Measurements from ENCODE around the gene KRT17. TPM values are rescaled to one million over a fixed set of nuclear protein-coding genes. Genes with fewer than 3 reads are reported as not detected.

Gene KRT17
- total RNA-seq, 2 experiments from 2014 or later = not detected

GRCh38 chr17:41660221-41660711 is 35.9 kb upstream of the KRT17 start:
- Mint-ChIP-seq H3K27ac (no peak overlapping the region), H3K4me3 (no peak overlapping the region), H3K27me3 (ENCODE audit: low read depth) (no peaks in the 10 kb centered on the region), H3K9me3 (no peaks in the 10 kb centered on the region), H3K36me3 (ENCODE audit: low read depth) (no peaks in the 10 kb centered on the region), H3K4me1 (ENCODE audit: low read depth) (peaks cover 4% of the 10 kb centered on the region)
- CTCF ChIA-PET = interaction anchor here (1.1 to 12.2 kb wide), 3 partner anchors 11 to 338 kb away, joined by 3 to 295 read pairs (median 114); no protein-coding TSS in a partner anchor
- intact Hi-C loops (cut with micrococcal nuclease) = loop anchor here (5.0 to 10.0 kb wide), 2 partner anchors 173 to 1335 kb away; partner anchors contain the start of gene KRT36
- no peak for DNase-seq

GRCh38 chr17:41659427-41660212 is 35.2 kb upstream of the KRT17 start:
- intact Hi-C loops (cut with micrococcal nuclease) = loop anchor here (5.0 to 10.0 kb wide), 2 partner anchors 172 to 1335 kb away; partner anchors contain the start of gene KRT36
- H3K27me3 Mint-ChIP-seq (ENCODE audit: low read depth) = no peaks in the 10 kb centered on the region

GRCh38 chr17:41658846-41659245 is 34.5 kb upstream of the KRT17 start:
- CTCF ChIA-PET = interaction anchor here (1.1 kb wide), 1 partner anchor 11 kb away, joined by 6 read pairs; no protein-coding TSS in a partner anchor
- Mint-ChIP-seq H3K27ac (no peak overlapping the region), H3K4me3 (no peak overlapping the region), H3K4me1 (ENCODE audit: low read depth) (no peaks in the 10 kb centered on the region), H3K36me3 (ENCODE audit: low read depth) (no peaks in the 10 kb centered on the region), H3K9me3 (no peaks in the 10 kb centered on the region), H3K27me3 (ENCODE audit: low read depth) (no peaks in the 10 kb centered on the region)
- intact Hi-C loops (cut with micrococcal nuclease) = no loop called here
- DNase-seq = no peak

More at GRCh38 chr17:41659427-41660212, 35.2 kb upstream of the KRT17 start:
- no peak overlapping the region for H3K27ac Mint-ChIP-seq
- no peaks in the 10 kb centered on the region for H3K4me1 Mint-ChIP-seq (ENCODE audit: low read depth)
- CTCF ChIA-PET = interaction anchor here (1.1 to 12.2 kb wide), 3 partner anchors 11 to 337 kb away, joined by 3 to 295 read pairs (median 114); no protein-coding TSS in a partner anchor
- H3K36me3 Mint-ChIP-seq (ENCODE audit: low read depth) = no peaks in the 10 kb centered on the region
- no peak for DNase-seq
- no peak overlapping the region for H3K4me3 Mint-ChIP-seq
- H3K9me3 Mint-ChIP-seq = no peaks in the 10 kb centered on the region

GRCh38 chr17:41657936-41658335 is 33.6 kb upstream of the KRT17 start:
- CTCF ChIA-PET = interaction anchor here (1.1 kb wide), 1 partner anchor 10 kb away, joined by 6 read pairs; no protein-coding TSS in a partner anchor
- H3K27me3 Mint-ChIP-seq (ENCODE audit: low read depth) = no peaks in the 10 kb centered on the region
- DNase-seq = no peak
- no peaks in the 10 kb centered on the region for H3K4me1 Mint-ChIP-seq (ENCODE audit: low read depth)
- no peak overlapping the region for H3K27ac Mint-ChIP-seq
- no peak overlapping the region for H3K4me3 Mint-ChIP-seq
- intact Hi-C loops (cut with micrococcal nuclease) = no loop called here
- H3K36me3 Mint-ChIP-seq (ENCODE audit: low read depth) = no peaks in the 10 kb centered on the region
- H3K9me3 Mint-ChIP-seq = no peaks in the 10 kb centered on the region

- CTCF ChIA-PET = no interaction called here
- intact Hi-C loops (cut with micrococcal nuclease) = no loop called here
- Mint-ChIP-seq H3K4me1 (ENCODE audit: low read depth) (no peaks in the 10 kb centered on the region), H3K36me3 (ENCODE audit: low read depth) (no peaks in the 10 kb centered on the region), H3K4me3 (no peak overlapping the region), H3K27ac (no peak overlapping the region), H3K27me3 (ENCODE audit: low read depth) (no peaks in the 10 kb centered on the region), H3K9me3 (no peaks in the 10 kb centered on the region)
- no peak for DNase-seq
These were observed 32.9 kb upstream of the KRT17 start for GRCh38 chr17:41657176-41657754.

- intact Hi-C loops (cut with micrococcal nuclease) = no loop called here
- Mint-ChIP-seq H3K4me3 (no peak overlapping the region), H3K27ac (no peak overlapping the region)
These were observed 32.1 kb upstream of the KRT17 start for GRCh38 chr17:41656249-41657023.

GRCh38 chr17:41655611-41656111 is 31.3 kb upstream of the KRT17 start:
- DNase-seq = no peak
- H3K36me3 Mint-ChIP-seq (ENCODE audit: low read depth) = no peaks in the 10 kb centered on the region
- no peaks in the 10 kb centered on the region for H3K4me1 Mint-ChIP-seq (ENCODE audit: low read depth)
- H3K27me3 Mint-ChIP-seq (ENCODE audit: low read depth) = no peaks in the 10 kb centered on the region
- no peak overlapping the region for H3K27ac Mint-ChIP-seq
- no peak overlapping the region for H3K4me3 Mint-ChIP-seq
- no peaks in the 10 kb centered on the region for H3K9me3 Mint-ChIP-seq
- CTCF ChIA-PET = no interaction called here
- intact Hi-C loops (cut with micrococcal nuclease) = no loop called here

More at GRCh38 chr17:41656249-41657023, 32.1 kb upstream of the KRT17 start:
- Mint-ChIP-seq H3K4me1 (ENCODE audit: low read depth) (no peaks in the 10 kb centered on the region), H3K36me3 (ENCODE audit: low read depth) (no peaks in the 10 kb centered on the region), H3K9me3 (no peaks in the 10 kb centered on the region), H3K27me3 (ENCODE audit: low read depth) (no peaks in the 10 kb centered on the region)
- no peak for DNase-seq
- CTCF ChIA-PET = no interaction called here

- Mint-ChIP-seq H3K9me3 (no peaks in the 10 kb centered on the region), H3K27me3 (ENCODE audit: low read depth) (no peaks in the 10 kb centered on the region), H3K4me1 (ENCODE audit: low read depth) (no peaks in the 10 kb centered on the region), H3K36me3 (ENCODE audit: low read depth) (no peaks in the 10 kb centered on the region), H3K4me3 (no peak overlapping the region), H3K27ac (no peak overlapping the region)
- no peak for DNase-seq
- intact Hi-C loops (cut with micrococcal nuclease) = no loop called here
- CTCF ChIA-PET = interaction anchor here (2.5 to 11.3 kb wide), 2 partner anchors 11 to 106 kb away, joined by 10 to 295 read pairs; no protein-coding TSS in a partner anchor
These were observed 30.6 kb upstream of the KRT17 start for GRCh38 chr17:41654678-41655607.

- H3K9me3 Mint-ChIP-seq = no peaks in the 10 kb centered on the region
These were observed 29.7 kb upstream of the KRT17 start for GRCh38 chr17:41653892-41654677.

GRCh38 chr17:41653421-41653820 is 29.0 kb upstream of the KRT17 start:
- intact Hi-C loops (cut with micrococcal nuclease) = no loop called here
- no peak overlapping the region for H3K27ac Mint-ChIP-seq

More at GRCh38 chr17:41653892-41654677, 29.7 kb upstream of the KRT17 start:
- CTCF ChIA-PET = interaction anchor here (1.0 to 11.3 kb wide), 3 partner anchors 11 to 105 kb away, joined by 3 to 295 read pairs (median 10); no protein-coding TSS in a partner anchor
- intact Hi-C loops (cut with micrococcal nuclease) = no loop called here
- Mint-ChIP-seq H3K27ac (no peak overlapping the region), H3K36me3 (ENCODE audit: low read depth) (no peaks in the 10 kb centered on the region), H3K27me3 (ENCODE audit: low read depth) (no peaks in the 10 kb centered on the region), H3K4me3 (no peak overlapping the region), H3K4me1 (ENCODE audit: low read depth) (no peaks in the 10 kb centered on the region)
- DNase-seq = no peak

More at GRCh38 chr17:41653421-41653820, 29.0 kb upstream of the KRT17 start:
- no peak for DNase-seq
- H3K4me1 Mint-ChIP-seq (ENCODE audit: low read depth) = peaks cover 3% of the 10 kb centered on the region
- H3K4me3 Mint-ChIP-seq = no peak overlapping the region
- no peaks in the 10 kb centered on the region for H3K9me3 Mint-ChIP-seq
- CTCF ChIA-PET = interaction anchor here (1.0 to 11.3 kb wide), 3 partner anchors 12 to 104 kb away, joined by 3 to 295 read pairs (median 10); no protein-coding TSS in a partner anchor
- H3K36me3 Mint-ChIP-seq (ENCODE audit: low read depth) = no peaks in the 10 kb centered on the region
- H3K27me3 Mint-ChIP-seq (ENCODE audit: low read depth) = no peaks in the 10 kb centered on the region

Measured in activated naive CD4-positive, alpha-beta T cell treated with anti-CD3 and anti-CD28 coated beads for 36 hours (primary cell).